GM19023 (cell line): ENCODE measurements around the gene DMRT1.
"Not testable (repeated sequence)": the region's sequence is repeated elsewhere in the genome, so short reads cannot be mapped to it uniquely, and the experiment has no call there.

ENCODE experiments used
- ATAC-seq: cut with Tn5 transposase; IDR thresholded peaks from one replicate; pipeline ENCODE4 v1.9.1; 2021; ENCODE audit warnings: mild to moderate bottlenecking, moderate library complexity; ENCODE audit not compliant: unreplicated experiment

Gene DMRT1

DNA sequence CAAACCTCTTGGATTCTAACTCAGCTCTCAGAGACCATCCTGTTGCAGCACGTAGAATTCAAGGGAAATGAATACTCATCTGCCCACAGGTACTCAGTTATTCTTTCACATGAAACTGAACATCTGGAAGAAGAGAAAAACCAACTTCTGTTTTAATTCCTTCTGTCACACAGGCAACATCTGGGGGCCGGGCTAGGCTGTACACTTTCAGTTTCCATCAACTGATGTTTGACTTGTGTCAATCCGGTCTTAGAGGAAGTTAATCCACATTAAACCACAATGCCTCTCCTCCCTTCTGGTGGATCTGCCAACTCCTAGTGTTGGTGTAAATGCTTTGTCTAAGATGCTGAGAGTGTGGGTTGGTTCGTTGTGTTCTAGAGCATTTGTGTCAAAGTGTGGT is 152.5 kb downstream of the DMRT1 start:
- peak; percentile 58 for ATAC-seq

GRCh38 chr9:995192-995591 is 153.7 kb downstream of the DMRT1 start:
- no peak for ATAC-seq

DNA sequence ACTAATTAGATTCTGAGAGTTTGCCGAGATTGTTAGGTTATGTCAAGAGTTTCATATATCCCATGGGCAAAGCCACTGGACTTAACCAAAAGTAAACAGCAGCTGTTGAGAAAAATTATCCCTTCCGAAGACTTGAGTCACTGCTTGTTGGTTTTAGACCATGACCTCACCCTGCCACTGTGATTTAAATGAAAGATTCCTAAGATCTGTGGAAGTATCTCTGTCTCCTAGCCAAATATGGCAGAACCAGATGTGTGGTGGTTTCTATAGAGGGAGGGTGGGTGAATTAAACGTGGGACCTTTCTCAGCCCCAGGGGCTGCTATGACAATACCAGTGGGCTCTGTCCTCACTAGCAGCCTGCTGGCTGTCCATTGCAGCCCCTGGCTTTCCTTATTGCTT is 154.3 kb downstream of the DMRT1 start:
- ATAC-seq = no peak

DNA sequence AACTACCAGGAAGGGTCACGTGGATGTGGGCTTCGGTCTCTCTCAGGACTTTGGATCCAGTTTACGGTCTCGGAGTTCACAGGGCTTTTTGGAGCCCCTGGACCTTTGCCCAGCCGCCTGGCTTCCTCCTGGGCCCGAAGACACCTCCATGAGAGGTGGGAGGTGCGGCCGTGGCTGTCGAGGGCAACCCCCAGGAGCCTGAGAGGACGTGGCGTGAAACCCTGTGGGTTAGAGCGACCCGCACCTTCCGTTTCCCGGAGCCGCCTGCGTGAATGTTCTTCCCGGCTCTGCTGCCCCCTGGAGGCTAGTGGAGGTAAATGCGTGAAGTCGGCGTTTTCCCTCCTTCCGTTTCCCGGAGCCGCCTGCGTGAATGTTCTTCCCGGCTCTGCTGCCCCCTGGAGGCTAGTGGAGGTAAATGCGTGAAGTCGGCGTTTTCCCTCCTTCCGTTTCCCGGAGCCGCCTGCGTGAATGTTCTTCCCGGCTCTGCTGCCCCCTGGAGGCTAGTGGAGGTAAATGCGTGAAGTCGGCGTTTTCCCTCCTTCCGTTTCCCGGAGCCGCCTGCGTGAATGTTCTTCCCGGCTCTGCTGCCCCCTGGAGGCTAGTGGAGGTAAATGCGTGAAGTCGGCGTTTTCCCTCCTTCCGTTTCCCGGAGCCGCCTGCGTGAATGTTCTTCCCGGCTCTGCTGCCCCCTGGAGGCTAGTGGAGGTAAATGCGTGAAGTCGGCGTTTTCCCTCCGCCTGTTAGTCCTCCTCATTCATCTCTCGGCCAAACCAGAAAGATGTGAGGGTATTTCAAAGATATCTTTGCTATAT is 157.0 kb downstream of the DMRT1 start:
- not testable (repeated sequence) for ATAC-seq

DNA sequence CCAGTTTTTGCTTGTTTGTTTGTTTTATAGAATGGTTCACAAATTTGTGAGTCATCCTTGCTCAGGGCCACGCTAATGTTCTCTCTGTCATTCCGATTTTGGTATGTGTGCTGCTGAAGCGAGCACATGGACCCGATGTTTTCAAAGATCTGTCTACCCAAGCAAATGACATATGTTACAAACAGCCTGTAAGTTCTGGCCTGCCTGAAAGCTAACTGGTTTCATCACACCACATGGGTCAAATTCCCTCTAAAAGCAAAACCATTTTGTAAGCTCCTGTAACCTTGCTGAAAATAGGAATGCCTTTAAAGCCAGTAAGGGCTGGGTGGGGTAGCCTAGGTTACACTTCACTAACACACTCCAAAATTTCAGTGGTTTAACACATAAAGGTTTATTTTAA is 160.3 kb downstream of the DMRT1 start:
- no peak for ATAC-seq

GRCh38 chr9:1002678-1003077 is 161.2 kb downstream of the DMRT1 start:
- ATAC-seq = no peak

DNA sequence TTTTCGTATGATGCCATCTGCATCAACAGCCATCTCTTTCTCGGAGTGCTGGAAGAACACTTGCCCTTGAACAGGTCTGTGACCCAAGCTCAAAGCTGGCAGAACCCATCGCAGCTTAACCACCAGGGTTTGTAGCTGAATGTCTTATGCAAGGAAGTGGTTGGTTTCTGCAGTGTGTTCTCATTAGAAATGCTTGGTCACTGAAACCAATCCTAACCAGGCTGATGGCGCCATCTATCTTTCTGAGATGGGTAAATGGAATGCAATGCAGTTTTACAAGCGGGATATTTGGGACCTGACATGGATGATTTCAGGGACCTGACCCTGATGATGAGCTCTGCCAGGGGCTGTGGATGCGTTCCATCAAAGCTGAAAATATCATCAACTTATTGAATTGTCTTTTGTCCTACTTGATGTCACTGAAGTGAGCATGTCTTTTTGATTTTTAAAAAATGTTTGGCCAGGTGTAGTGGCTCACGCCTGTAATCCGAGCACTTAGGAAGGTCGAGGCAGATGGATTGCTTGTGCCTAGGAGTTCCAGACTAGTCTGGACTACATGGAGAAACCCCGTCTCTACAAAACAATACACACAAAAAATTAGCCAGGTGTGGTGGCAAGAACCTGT is 163.7 kb downstream of the DMRT1 start:
- no peak for ATAC-seq

DNA sequence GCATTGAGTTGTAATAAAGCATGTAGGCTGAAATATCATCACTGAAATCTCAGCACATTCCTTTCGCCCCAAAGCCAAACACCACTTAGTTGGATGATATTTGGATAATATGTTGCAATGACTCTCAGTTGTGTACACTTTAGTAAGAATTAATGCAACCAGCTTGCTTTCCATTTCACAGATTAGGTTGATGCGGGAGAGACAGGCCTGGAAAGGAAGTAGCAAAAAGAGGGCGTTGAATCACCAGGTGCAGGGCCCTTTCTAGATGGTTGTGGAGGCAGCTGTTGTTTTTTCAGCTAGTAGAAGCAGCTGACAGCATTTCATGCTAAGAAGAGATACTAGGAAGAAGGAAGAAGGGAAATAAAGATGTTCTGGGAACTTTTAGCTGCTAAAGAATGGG is 165.8 kb downstream of the DMRT1 start:
- no peak for ATAC-seq

- ATAC-seq = no peak
Measured at GRCh38 chr9:1008216-1008615, 166.7 kb downstream of the DMRT1 start.

DNA sequence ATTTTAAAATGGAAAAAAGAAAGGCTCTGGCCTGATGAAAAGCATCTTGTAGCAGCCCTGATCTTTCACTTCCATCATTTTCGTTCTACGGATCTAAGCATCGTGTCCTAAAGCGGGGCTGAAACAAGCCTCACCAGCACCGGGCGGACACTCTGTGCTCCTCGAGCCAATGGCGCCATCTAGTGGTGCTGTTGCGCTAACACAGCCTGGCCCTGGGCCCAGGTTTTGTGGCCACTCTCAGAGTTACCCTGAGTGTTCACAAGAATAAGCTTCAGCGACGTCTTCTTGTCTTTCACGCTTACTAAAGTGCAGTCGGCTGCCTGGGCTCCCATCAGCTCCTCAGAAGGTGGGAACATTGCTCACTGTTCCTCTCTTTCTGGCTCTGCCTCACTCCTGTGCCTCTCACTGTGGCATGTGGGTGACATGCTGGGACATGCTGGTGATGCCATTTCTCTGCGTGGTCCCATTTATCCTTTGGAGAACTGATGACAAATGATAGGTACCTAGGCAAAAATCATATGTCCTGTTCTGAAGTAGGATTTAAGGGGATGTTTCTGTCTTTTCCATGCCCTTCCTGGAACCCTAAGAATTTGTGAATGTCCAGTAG is 167.7 kb downstream of the DMRT1 start:
- ATAC-seq = peak; percentile 96

- ATAC-seq = no peak
Measured at GRCh38 chr9:1013021-1013420, 171.5 kb downstream of the DMRT1 start.

DNA sequence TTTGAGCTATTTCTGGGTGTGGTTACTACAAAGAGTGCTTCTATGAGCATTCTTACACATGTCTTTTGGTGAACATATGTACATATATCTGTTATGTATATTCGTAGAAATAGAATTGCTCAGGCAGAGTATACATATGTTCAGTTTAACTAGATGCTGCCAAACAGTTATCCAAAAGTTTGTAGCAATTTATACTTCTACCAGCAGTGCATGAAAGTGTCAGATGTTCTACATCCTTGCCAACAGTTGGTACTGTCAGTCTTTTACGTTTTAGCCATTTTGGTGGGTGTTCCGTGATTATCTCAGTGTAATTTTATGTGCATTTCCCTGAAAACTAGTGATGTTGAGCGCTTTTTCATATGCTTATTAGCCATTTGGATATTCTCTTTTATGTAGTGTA is 172.7 kb downstream of the DMRT1 start:
- no peak for ATAC-seq

DNA sequence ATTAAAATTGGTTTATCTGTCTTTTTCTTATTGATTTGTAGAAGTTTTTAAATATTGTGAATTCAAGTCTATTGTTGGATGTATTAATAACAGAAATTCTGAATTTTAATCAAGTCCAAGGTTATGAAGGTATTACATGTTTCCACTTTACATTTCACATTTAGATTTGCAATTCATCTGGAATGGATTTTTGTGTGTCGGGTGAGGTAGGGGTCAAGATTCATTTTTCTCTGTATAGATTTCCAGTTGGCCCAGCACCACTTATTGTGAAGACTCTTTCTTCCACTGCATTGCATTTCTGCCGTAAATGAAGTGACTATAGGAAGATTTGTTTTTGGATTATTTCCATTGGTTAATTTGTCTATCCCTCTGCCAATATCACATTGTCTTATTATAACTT is 173.1 kb downstream of the DMRT1 start:
- ATAC-seq = no peak

GRCh38 chr9:1018121-1018520 is 176.6 kb downstream of the DMRT1 start:
- no peak for ATAC-seq
